Transverse colon (tissue), 3 donors: ENCODE data around the gene OCSTAMP.

Experiments
- CTCF ChIP-seq, 5 experiments: fragments of 200-600 bp in 3 of 5; fragments of 450-650 bp in 2 of 5; sonication (generic) in 3 of 5; IDR thresholded peaks; 1 replicate in 2 of 5; 2 replicates in 3 of 5; pipeline ENCODE4 v1.5.1; 2016 to 2017; ENCODE audit warnings: antibody characterized with exemption in 5 of 5, inconsistent platforms in 3 of 5, mild to moderate bottlenecking in 2 of 5, moderate library complexity in 1 of 5
- POLR2A ChIP-seq: fragments of 450-650 bp; IDR thresholded peaks from one replicate; pipeline ENCODE4 v1.6.1; 2016; ENCODE audit warnings: antibody characterized with exemption, mild to moderate bottlenecking, moderate library complexity

GRCh38 chr20:46554828-46555227 lies 4.4 kb upstream of the OCSTAMP start:
- no peak for TF ChIP-seq CTCF (IDR thresholded peaks at IDR 0.05)
- TF ChIP-seq POLR2A, result no peak
